Measurements from ENCODE around the gene C1orf198. TPM values are rescaled to one million over a fixed set of nuclear protein-coding genes. Genes with fewer than 3 reads are reported as not detected.

The C1orf198 gene
- total and polyA plus RNA-seq, 2 of the 4 experiments (the other 2 are of a cell fraction): 67.4 to 76.2 TPM

- Histone ChIP-seq H4K91ac (ENCODE audit: insufficient read depth, low read depth, low read length) (no peak overlapping the region), H4K20me1 (ENCODE audit: insufficient read depth, low read length) (no peaks in the 10 kb centered on the region), H3K79me1 (ENCODE audit: low read depth in 1 of 2, low read length in 2 of 2) (no peaks in the 10 kb centered on the region), H2AK9ac (replicated peaks; ENCODE audit: low read depth, low read length, poor library complexity) (no peak overlapping the region), H3K4me2 (ENCODE audit: low read depth, low read length) (no peak overlapping the region), H2BK5ac (ENCODE audit: low read depth, low read length, poor library complexity, severe bottlenecking) (no peak overlapping the region), H3K27ac (ENCODE audit: insufficient read depth, low read length) (no peak overlapping the region), H2BK120ac (ENCODE audit: low read depth, low read length) (no peak overlapping the region), H3K4me1 (ENCODE audit: control insufficient read depth, insufficient read depth, low read length) (no peaks in the 10 kb centered on the region), H2AK5ac (ENCODE audit: low read depth, low read length) (no peak overlapping the region), H3K27me3 (ENCODE audit: control insufficient read depth, insufficient read depth, low read length) (no peaks in the 10 kb centered on the region), H2BK15ac (ENCODE audit: low read depth, low read length) (no peak overlapping the region), H3K56ac (ENCODE audit: extremely low read depth, insufficient read depth, low read length) (no peak overlapping the region), H3K23ac (ENCODE audit: low read depth, low read length) (no peak overlapping the region), H3K9me1 (ENCODE audit: insufficient read depth, low read length) (no peaks in the 10 kb centered on the region; the same call in 1 of the 2 replicates), H3K18ac (ENCODE audit: low read depth, low read length) (no peak overlapping the region), H4K8ac (ENCODE audit: low read depth in 2 of 2, low read length in 2 of 2) (no peak overlapping the region), H3K4me3 (ENCODE audit: insufficient read depth, low read depth, low read length) (no peak overlapping the region), H2BK20ac (ENCODE audit: low read depth, low read length) (no peak overlapping the region), H3K9me3 (ENCODE audit: control insufficient read depth, insufficient read depth, low read length) (no peaks in the 10 kb centered on the region), H3K14ac (replicated peaks; ENCODE audit: low read depth, low read length) (no peak overlapping the region), H4K5ac (ENCODE audit: low read depth, low read length) (no peak overlapping the region), H2AFZ (replicated peaks; ENCODE audit: low read length, poor library complexity) (no peak overlapping the region), H3K36me3 (ENCODE audit: control insufficient read depth, insufficient read depth, low read length) (no peaks in the 10 kb centered on the region), H3K9ac (ENCODE audit: low read depth, low read length) (no peak overlapping the region), H3K4ac (ENCODE audit: low read depth, low read length) (no peak overlapping the region)
- CTCF ChIA-PET: no interaction called here
- no peak for TF ChIP-seq CEBPB (IDR thresholded peaks at IDR 0.05; ENCODE audit: low read depth, low read length)
- TF ChIP-seq POLR2A (IDR thresholded peaks at IDR 0.05; ENCODE audit: low read depth, low read length): no peak
- no peak for TF ChIP-seq CHD1 (IDR thresholded peaks at IDR 0.05; ENCODE audit: low read depth, low read length)
- TF ChIP-seq RFX5 (IDR thresholded peaks at IDR 0.05; ENCODE audit: low read depth, low read length): no peak
- no peak for TF ChIP-seq USF2 (IDR thresholded peaks at IDR 0.05; ENCODE audit: low read depth, low read length)
- TF ChIP-seq MAFK (IDR thresholded peaks at IDR 0.05; ENCODE audit: low read depth, low read length): no peak
- TF ChIP-seq FOS (IDR thresholded peaks at IDR 0.05; ENCODE audit: low read depth, low read length): no peak
- TF ChIP-seq MAZ (IDR thresholded peaks at IDR 0.05; ENCODE audit: borderline replicate concordance, low read depth, low read length): no peak
- no peak for ATAC-seq (ENCODE audit: low read depth)
- no peak for DNase-seq
- intact Hi-C loops (cut with micrococcal nuclease): no loop called here
- dilution Hi-C loops (cut with HindIII; ENCODE audit: low sequenced_read_pairs, unreplicated experiment): no loop called here
- in situ Hi-C loops (cut with MboI; ENCODE audit: low sequenced_read_pairs): no loop called here
- POLR2A ChIA-PET (ENCODE audit: unreplicated experiment): no interaction called here
- WGBS, 2 experiments (ENCODE audit: extremely low coverage in 2 of 2, insufficient read length in 1 of 2): no CpG with 5 or more reads among the region's 2 CpGs
- BruUV-seq (replicated peaks): no TSS peak
Measured at GRCh38 chr1:230806552-230806951, 61.8 kb downstream of the C1orf198 start.

Measured in IMR-90 (cell line).